ENCODE results near the gene UGT1A1. TPM values are rescaled to one million over a fixed set of nuclear protein-coding genes. Genes with fewer than 3 reads are reported as not detected.

UGT1A1 gene
- total RNA-seq, 1 donor from 2014 or later = 0.98 TPM

DNA sequence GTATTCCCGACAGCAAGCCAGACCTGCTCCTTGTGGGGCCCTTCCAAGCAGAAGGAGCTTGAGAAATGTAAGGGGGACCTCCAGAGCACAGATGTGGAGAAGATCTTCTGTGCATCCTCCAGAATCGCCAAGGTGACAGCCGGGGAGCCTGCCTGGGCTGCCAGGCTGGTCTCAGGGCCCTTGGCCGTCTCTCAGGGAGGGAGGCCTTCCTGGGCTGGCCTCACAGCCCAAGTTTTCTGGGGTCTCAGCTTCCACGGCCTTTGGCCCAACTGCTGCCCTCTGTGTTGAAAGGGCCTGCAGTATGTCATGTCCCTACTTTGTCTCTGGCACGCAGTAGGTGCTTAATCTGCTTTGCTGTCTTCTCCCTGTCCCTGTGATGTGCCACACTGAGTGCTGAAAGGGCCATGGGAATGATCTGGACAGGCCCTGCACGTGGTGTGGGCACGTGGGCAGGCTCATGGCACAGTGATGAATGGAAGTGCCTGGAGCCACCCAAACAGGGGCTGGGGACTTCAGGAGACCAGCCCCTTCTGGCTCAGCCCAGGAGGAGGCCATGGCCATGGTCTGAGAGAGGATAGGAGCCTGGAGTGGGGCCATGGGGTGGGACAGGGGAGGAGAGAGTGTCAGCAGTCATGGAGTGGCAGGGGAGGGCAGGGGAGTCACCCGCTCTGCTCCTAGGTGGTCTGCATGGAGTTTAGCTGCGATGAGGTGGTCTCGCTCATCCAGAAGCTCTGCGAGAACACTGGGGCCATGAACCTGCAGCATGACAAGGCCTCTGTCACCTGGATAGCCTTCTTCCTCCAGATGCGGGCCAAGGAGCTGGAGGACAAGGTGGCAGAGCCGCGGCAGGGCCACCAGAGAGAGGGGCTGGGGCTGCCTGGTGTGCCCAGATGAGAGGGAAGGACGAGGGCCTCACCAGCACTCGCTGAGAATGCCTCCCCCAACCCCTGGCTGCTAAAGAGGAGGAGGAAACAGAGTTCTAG is 58.9 kb downstream of the UGT1A1 start:
- no peak for TF ChIP-seq POLR2AphosphoS5 (IDR thresholded peaks at IDR 0.05; ENCODE audit: insufficient read depth in 1 of 2, low read depth in 1 of 2)
- TF ChIP-seq, protein P1, sequence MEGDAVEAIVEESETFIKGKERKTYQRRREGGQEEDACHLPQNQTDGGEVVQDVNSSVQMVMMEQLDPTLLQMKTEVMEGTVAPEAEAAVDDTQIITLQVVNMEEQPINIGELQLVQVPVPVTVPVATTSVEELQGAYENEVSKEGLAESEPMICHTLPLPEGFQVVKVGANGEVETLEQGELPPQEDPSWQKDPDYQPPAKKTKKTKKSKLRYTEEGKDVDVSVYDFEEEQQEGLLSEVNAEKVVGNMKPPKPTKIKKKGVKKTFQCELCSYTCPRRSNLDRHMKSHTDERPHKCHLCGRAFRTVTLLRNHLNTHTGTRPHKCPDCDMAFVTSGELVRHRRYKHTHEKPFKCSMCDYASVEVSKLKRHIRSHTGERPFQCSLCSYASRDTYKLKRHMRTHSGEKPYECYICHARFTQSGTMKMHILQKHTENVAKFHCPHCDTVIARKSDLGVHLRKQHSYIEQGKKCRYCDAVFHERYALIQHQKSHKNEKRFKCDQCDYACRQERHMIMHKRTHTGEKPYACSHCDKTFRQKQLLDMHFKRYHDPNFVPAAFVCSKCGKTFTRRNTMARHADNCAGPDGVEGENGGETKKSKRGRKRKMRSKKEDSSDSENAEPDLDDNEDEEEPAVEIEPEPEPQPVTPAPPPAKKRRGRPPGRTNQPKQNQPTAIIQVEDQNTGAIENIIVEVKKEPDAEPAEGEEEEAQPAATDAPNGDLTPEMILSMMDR (IDR thresholded peaks at IDR 0.05) = no peak
- TF ChIP-seq POLR2A (IDR thresholded peaks at IDR 0.05) = no peak

GRCh38 chr2:233819884-233820773 is 60.1 kb downstream of the UGT1A1 start:
- Histone ChIP-seq H3K27ac (no peak overlapping the region), H3K9me3 (no peaks in the 10 kb centered on the region), H3K36me3 (no peaks in the 10 kb centered on the region), H3K4me3 (no peak overlapping the region), H3K27me3 (no peaks in the 10 kb centered on the region), H3K4me1 (no peaks in the 10 kb centered on the region)
- DNase-seq (ENCODE audit: extremely low spot score in 2 of 2) = no peak
- intact Hi-C loops (cut with DNase I) = no loop called here
- TF ChIP-seq POLR2A (IDR thresholded peaks at IDR 0.05) = no peak
- no peak for TF ChIP-seq POLR2AphosphoS5 (IDR thresholded peaks at IDR 0.05; ENCODE audit: insufficient read depth in 1 of 2, low read depth in 1 of 2)
- TF ChIP-seq, protein P1 (IDR thresholded peaks at IDR 0.05) = no peak

More for the DNA sequence above, 58.9 kb downstream of the UGT1A1 start:
- Histone ChIP-seq H3K4me3 (no peak overlapping the region), H3K9me3 (no peaks in the 10 kb centered on the region), H3K36me3 (no peaks in the 10 kb centered on the region), H3K27me3 (no peaks in the 10 kb centered on the region), H3K4me1 (no peaks in the 10 kb centered on the region), H3K27ac (no peak overlapping the region)
- DNase-seq (ENCODE audit: extremely low spot score in 2 of 2) = no peak
- intact Hi-C loops (cut with DNase I) = no loop called here

DNA sequence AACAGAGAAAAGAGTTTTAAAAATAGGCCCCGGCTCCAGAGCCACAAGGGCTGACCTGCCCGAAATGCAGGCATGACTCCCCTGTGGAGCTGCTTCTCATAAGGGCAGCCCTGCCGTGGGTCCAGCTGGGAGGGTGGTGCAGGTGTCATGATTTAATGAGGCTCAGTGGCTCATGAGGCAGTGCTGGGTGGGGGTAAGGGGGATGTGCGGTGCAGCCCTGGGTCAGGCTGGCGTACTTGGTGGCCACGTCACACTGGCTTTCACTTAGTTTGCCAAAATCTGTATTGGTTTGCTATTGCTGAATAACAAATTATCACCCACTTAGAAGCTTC is 60.7 kb downstream of the UGT1A1 start:
- no peaks in the 10 kb centered on the region for H3K4me1 ChIP-seq
- no peaks in the 10 kb centered on the region for H3K9me3 ChIP-seq
- no peak for DNase-seq (ENCODE audit: extremely low spot score in 2 of 2)
- no peaks in the 10 kb centered on the region for H3K36me3 ChIP-seq
- TF ChIP-seq POLR2AphosphoS5 (IDR thresholded peaks at IDR 0.05; ENCODE audit: insufficient read depth in 1 of 2, low read depth in 1 of 2) = no peak
- no peak for TF ChIP-seq POLR2A (IDR thresholded peaks at IDR 0.05)
- TF ChIP-seq, protein P1 (IDR thresholded peaks at IDR 0.05) = no peak
- no peaks in the 10 kb centered on the region for H3K27me3 ChIP-seq
- no peak overlapping the region for H3K27ac ChIP-seq
- no peak overlapping the region for H3K4me3 ChIP-seq
- intact Hi-C loops (cut with DNase I) = no loop called here

DNA sequence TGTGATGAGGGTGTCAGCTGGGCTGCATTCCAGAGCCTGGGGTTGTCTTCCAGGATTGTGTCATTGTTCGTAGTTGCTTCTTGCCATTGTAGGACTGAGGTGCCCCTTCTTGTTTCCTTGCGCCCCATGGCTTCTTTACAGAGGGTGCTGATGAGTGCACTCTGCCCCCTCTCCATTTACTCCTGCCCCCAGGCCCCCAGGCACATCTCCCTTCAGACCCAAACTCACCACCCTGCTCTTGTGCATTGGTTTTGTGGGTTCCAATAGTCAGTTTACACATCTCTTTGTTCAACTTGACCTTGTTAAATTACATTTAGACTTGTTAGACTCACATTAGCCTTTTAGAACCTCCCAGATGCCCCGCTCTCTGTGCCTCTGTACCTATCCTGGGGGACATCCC is 61.1 kb downstream of the UGT1A1 start:
- no peak for DNase-seq (ENCODE audit: extremely low spot score in 2 of 2)
- no peak overlapping the region for H3K27ac ChIP-seq
- intact Hi-C loops (cut with DNase I) = no loop called here
- H3K4me3 ChIP-seq = no peak overlapping the region
- no peaks in the 10 kb centered on the region for H3K9me3 ChIP-seq
- H3K27me3 ChIP-seq = no peaks in the 10 kb centered on the region
- H3K36me3 ChIP-seq = no peaks in the 10 kb centered on the region
- H3K4me1 ChIP-seq = no peaks in the 10 kb centered on the region
- TF ChIP-seq POLR2AphosphoS5 (IDR thresholded peaks at IDR 0.05; ENCODE audit: insufficient read depth in 1 of 2, low read depth in 1 of 2) (no peak), POLR2A (IDR thresholded peaks at IDR 0.05) (no peak)
- TF ChIP-seq, protein P1 (IDR thresholded peaks at IDR 0.05) = no peak

Measured in vagina (tissue), 2 donors.